HEK293T (cell line): ENCODE measurements around the gene OBP2B.
"Not testable (repeated sequence)": the region's sequence is repeated elsewhere in the genome, so short reads cannot be mapped to it uniquely, and the experiment has no call there.

ENCODE experiments used
- ARNT ChIP-seq: fragments of 450-650 bp; IDR thresholded peaks from 2 replicates; pipeline ENCODE4 v1.6.1; 2017; ENCODE audit warnings: mild to moderate bottlenecking
- HDGF ChIP-seq: fragments of 450-650 bp; IDR thresholded peaks from 2 replicates; pipeline ENCODE4 v1.6.1; 2017; ENCODE audit warnings: antibody characterized with exemption, borderline replicate concordance
- L3MBTL2 ChIP-seq: fragments of 450-650 bp; conservative IDR thresholded peaks from 2 replicates; pipeline ENCODE4 v1.6.1; 2016; ENCODE audit warnings: mild to moderate bottlenecking
- NFRKB ChIP-seq: fragments of 450-650 bp; IDR thresholded peaks from 2 replicates; pipeline ENCODE4 v1.6.1; 2016; ENCODE audit warnings: mild to moderate bottlenecking, moderate library complexity
- PKNOX1 ChIP-seq: fragments of 450-650 bp; IDR thresholded peaks from 2 replicates; pipeline ENCODE4 v1.6.1; 2016
- SP1 ChIP-seq: fragments of 450-650 bp; IDR thresholded peaks from 2 replicates; pipeline ENCODE4 v1.6.1; 2017
- SUZ12 ChIP-seq: fragments of 450-650 bp; IDR thresholded peaks from 2 replicates; pipeline ENCODE4 v1.6.1; 2016; ENCODE audit warnings: mild to moderate bottlenecking
- TARDBP ChIP-seq: fragments of 450-650 bp; IDR thresholded peaks from 2 replicates; pipeline ENCODE4 v1.6.1; 2016
- ZNF384 ChIP-seq: fragments of 450-650 bp; IDR thresholded peaks from 2 replicates; pipeline ENCODE4 v1.6.1; 2016

- TF ChIP-seq HDGF, ZNF384, L3MBTL2, ARNT, TARDBP, SP1, SUZ12, PKNOX1, NFRKB: not testable (repeated sequence)
These were observed 27.4 kb upstream of the OBP2B start for GRCh38 chr9:133236291-133237034.
